Lower lobe of right lung (tissue), 2 donors: ENCODE measurements around the gene RPS28. TPM values are rescaled to one million over a fixed set of nuclear protein-coding genes. Genes with fewer than 3 reads are reported as not detected.
A peak's percentile ranks its signal among the peaks of the same experiment; 100 is the strongest.
"Not testable (repeated sequence)": the region's sequence is repeated elsewhere in the genome, so short reads cannot be mapped to it uniquely, and the experiment has no call there.

Source experiments
- ATAC-seq, 2 donors: fragments of 200-7000 bp; cut with Tn5 transposase; one replicate each; pipeline ENCODE4 v1.9.1; 2020 to 2022; ENCODE audit warnings: mild to moderate bottlenecking in 2 of 2, moderate library complexity in 2 of 2
- DNase-seq: peaks from one replicate; pipeline ENCODE4 v3.0.0-alpha.2; 2020
- H3K27ac ChIP-seq: fragments of 200-600 bp; one replicate; pipeline ENCODE4 v1.8.0; 2022
- H3K27me3 ChIP-seq: fragments of 200-600 bp; one replicate; pipeline ENCODE4 v1.8.0; 2022; ENCODE audit warnings: low read depth
- H3K36me3 ChIP-seq: fragments of 200-600 bp; one replicate; pipeline ENCODE4 v1.8.0; 2022; ENCODE audit warnings: mild to moderate bottlenecking
- H3K4me1 ChIP-seq: fragments of 200-600 bp; one replicate; pipeline ENCODE4 v1.8.0; 2022
- H3K4me3 ChIP-seq: fragments of 200-600 bp; one replicate; pipeline ENCODE4 v1.8.0; 2022; ENCODE audit warnings: mild to moderate bottlenecking
- H3K9me3 ChIP-seq: fragments of 200-600 bp; one replicate; pipeline ENCODE4 v1.8.0; 2022
- CTCF ChIP-seq: fragments of 200-600 bp; IDR thresholded peaks from one replicate; pipeline ENCODE4 v1.8.0; 2022; ENCODE audit warnings: antibody characterized with exemption, mild to moderate bottlenecking
- intact Hi-C: fragments of 100-400 bp; cut with DNase I; formaldehyde crosslinking; loops from one replicate; pipeline ENCODE4 v1.11.0; 2022
- long read RNA-seq: library from polyadenylated mRNA; unstranded; transcript quantifications from one replicate; pipeline ENCODE4 v2.0.0, GENCODE V29; 2021
- total RNA-seq: library from RNA; stranded (reverse); fragmentation: NEBNext Ultra II Directional; extraction: Animal tissue kit (Norgen Biotek cat#: 25700); gene quantifications from one replicate; pipeline ENCODE4 v1.2.1, GENCODE V29; 2021
- donor health status: DM: no; HTN: yes; CAD: no; lungs with severe emphysema.

The RPS28 gene
- 1,461 TPM for total RNA-seq
- long read RNA-seq, transcript RPS28-203 (4 exons, 1,326 nt) = major isoform, 6 of 14 reads
- long read RNA-seq, partial matches to known transcripts = 1 of 14 reads
- long read RNA-seq, other reads (novel, unspliced or antisense) = 3 of 14 reads

GRCh38 chr19:8321067-8321985, at the start of gene RPS28, which contains the start of gene NDUFA7:
TSS of gene RPS28 (plus strand) at chr19:8321496. CDS start at chr19:8321531, 35 bp downstream.
TSS of gene NDUFA7 (minus strand) at chr19:8321375. CDS start at chr19:8321358, 17 bp downstream.
- peak; percentile 98 for DNase-seq
- intact Hi-C loops = no loop called here
- Histone ChIP-seq H3K4me1 (peaks cover 45% of the 10 kb centered on the region), H3K27ac (peak within 1 kb of the TSS; percentile 91), H3K27me3 (no peaks in the 10 kb centered on the region), H3K4me3 (peak within 1 kb of the TSS; percentile 97), H3K36me3 (peaks cover 40% of the 10 kb centered on the region), H3K9me3 (no peaks in the 10 kb centered on the region)
- peak; percentile 40 for TF ChIP-seq CTCF
- ATAC-seq = peak; percentile 96 to 98

- peak; percentile 59 to 74 for ATAC-seq
- intact Hi-C loops, H3K4me1 ChIP-seq, H3K27ac ChIP-seq, DNase-seq, H3K36me3 ChIP-seq, H3K9me3 ChIP-seq, H3K27me3 ChIP-seq, H3K4me3 ChIP-seq: not testable (repeated sequence)
These were observed 44.8 kb upstream of the RPS28 start for GRCh38 chr19:8276508-8276907.

GRCh38 chr19:8291337-8291736, 30.0 kb upstream of the RPS28 start:
- H3K4me1 ChIP-seq, H3K9me3 ChIP-seq, H3K36me3 ChIP-seq, DNase-seq, H3K4me3 ChIP-seq, H3K27me3 ChIP-seq, H3K27ac ChIP-seq, intact Hi-C loops: not testable (repeated sequence)
- peak; percentile 61 to 78 for ATAC-seq

GRCh38 chr19:8302357-8302691, 19.0 kb upstream of the RPS28 start:
- Histone ChIP-seq H3K4me3 (no peak overlapping the region), H3K27me3 (no peaks in the 10 kb centered on the region), H3K36me3 (peaks cover 9% of the 10 kb centered on the region), H3K27ac (no peak overlapping the region), H3K9me3 (no peaks in the 10 kb centered on the region), H3K4me1 (peaks cover 10% of the 10 kb centered on the region)
- ATAC-seq = peak in 1 of 2 donors; percentile 25
- intact Hi-C loops = no loop called here
- DNase-seq = peak; percentile 45
- no peak for TF ChIP-seq CTCF

- H3K9me3 ChIP-seq = no peaks in the 10 kb centered on the region
- no peak overlapping the region for H3K4me3 ChIP-seq
- H3K4me1 ChIP-seq = peaks cover 14% of the 10 kb centered on the region
- DNase-seq = peak; percentile 19
- ATAC-seq = no peak
- no peaks in the 10 kb centered on the region for H3K27me3 ChIP-seq
- intact Hi-C loops = no loop called here
- TF ChIP-seq CTCF = no peak
- H3K27ac ChIP-seq = no peak overlapping the region
- H3K36me3 ChIP-seq = peaks cover 9% of the 10 kb centered on the region
These were observed 18.6 kb upstream of the RPS28 start for GRCh38 chr19:8302734-8303133.

GRCh38 chr19:8304841-8305621, 16.3 kb upstream of the RPS28 start:
- peaks cover 9% of the 10 kb centered on the region for H3K36me3 ChIP-seq
- ATAC-seq = no peak
- H3K27ac ChIP-seq = no peak overlapping the region
- H3K4me3 ChIP-seq = no peak overlapping the region
- TF ChIP-seq CTCF = no peak
- no peaks in the 10 kb centered on the region for H3K9me3 ChIP-seq
- DNase-seq = peak; percentile 47
- H3K4me1 ChIP-seq = peaks cover 34% of the 10 kb centered on the region
- intact Hi-C loops = no loop called here
- no peaks in the 10 kb centered on the region for H3K27me3 ChIP-seq
